IPS DF 6.9 (cell line): ENCODE data around the gene CREBRF.

Experiments
- DNase-seq: peaks from one replicate; pipeline ENCODE4 v3.0.0-alpha.2; 2013; ENCODE audit warnings: low read depth, low spot score
- H3K27ac ChIP-seq: one replicate; pipeline ENCODE4 v1.5.1; 2013; ENCODE audit warnings: low read length, control low read depth
- H3K27me3 ChIP-seq: 2 replicates; pipeline ENCODE4 v1.6.1; 2013; ENCODE audit warnings: mild to moderate bottlenecking, low read length; ENCODE audit not compliant: control insufficient read depth, insufficient read depth
- H3K36me3 ChIP-seq: 2 replicates; pipeline ENCODE4 v1.6.1; 2013; ENCODE audit warnings: low read length; ENCODE audit not compliant: control insufficient read depth, insufficient read depth
- H3K4me1 ChIP-seq: 2 replicates; pipeline ENCODE4 v1.6.1; 2013; ENCODE audit warnings: low read length; ENCODE audit not compliant: control insufficient read depth, insufficient read depth
- H3K4me3 ChIP-seq: 2 replicates; pipeline ENCODE4 v1.5.1; 2013; ENCODE audit warnings: mild to moderate bottlenecking, low read length
- H3K9me3 ChIP-seq: 2 replicates; pipeline ENCODE4 v1.6.1; 2013; ENCODE audit warnings: low read length, inconsistent platforms; ENCODE audit not compliant: control insufficient read depth, insufficient read depth
- WGBS: extraction: QIAGEN DNeasy Blood & Tissue Kit; methylation state at CpG from one replicate; pipeline ENCODE4 v1.1.7; 2013; ENCODE audit warnings: mixed read lengths, missing lambda C conversion rate; ENCODE audit not compliant: insufficient read length, insufficient coverage; 5-methylcytosine and 5-hydroxymethylcytosine counted together

CREBRF gene

GRCh38 chr5:173055983-173056782 lies at the start of gene CREBRF:
Gene CREBRF (plus strand): TSS chr5:173056352. CDS start chr5:173080776, 24,424 bp downstream.
- no peaks in the 10 kb centered on the region for H3K4me1 ChIP-seq
- H3K36me3 ChIP-seq = no peaks in the 10 kb centered on the region
- no peaks in the 10 kb centered on the region for H3K9me3 ChIP-seq
- WGBS = no CpG with 5 or more reads among the region's 74 CpGs
- peak; percentile 67 for DNase-seq
- no peaks in the 10 kb centered on the region for H3K27me3 ChIP-seq
- peak within 1 kb of the TSS; percentile 83 for H3K4me3 ChIP-seq
- H3K27ac ChIP-seq = no peak within 1 kb of the TSS

- no peaks in the 10 kb centered on the region for H3K36me3 ChIP-seq
- DNase-seq = no peak
- no peaks in the 10 kb centered on the region for H3K4me1 ChIP-seq
Measured at GRCh38 chr5:173010021-173010420, 46.1 kb upstream of the CREBRF start.

GRCh38 chr5:173010547-173011464 lies 45.3 kb upstream of the CREBRF start:
- peak; percentile 25 for DNase-seq
- no peaks in the 10 kb centered on the region for H3K27me3 ChIP-seq
- no peak overlapping the region for H3K27ac ChIP-seq

More at GRCh38 chr5:173010021-173010420, 46.1 kb upstream of the CREBRF start:
- no CpG with 5 or more reads among the region's 6 CpGs for WGBS
- H3K27ac ChIP-seq = no peak overlapping the region
- H3K4me3 ChIP-seq = no peak overlapping the region
- no peaks in the 10 kb centered on the region for H3K27me3 ChIP-seq
- no peaks in the 10 kb centered on the region for H3K9me3 ChIP-seq

GRCh38 chr5:173011566-173011965 lies 44.6 kb upstream of the CREBRF start:
- no peaks in the 10 kb centered on the region for H3K27me3 ChIP-seq
- H3K9me3 ChIP-seq = no peaks in the 10 kb centered on the region
- no CpG with 5 or more reads among the region's 4 CpGs for WGBS
- H3K27ac ChIP-seq = no peak overlapping the region
- H3K36me3 ChIP-seq = no peaks in the 10 kb centered on the region
- 0 out of 2 replicates have a peak, but pooled peaks cover 2% of the 10 kb centered on the region for H3K4me1 ChIP-seq
- no peak for DNase-seq
- H3K4me3 ChIP-seq = no peak overlapping the region

More at GRCh38 chr5:173010547-173011464, 45.3 kb upstream of the CREBRF start:
- H3K9me3 ChIP-seq = no peaks in the 10 kb centered on the region
- H3K4me3 ChIP-seq = no peak overlapping the region
- no peaks in the 10 kb centered on the region for H3K4me1 ChIP-seq
- WGBS = no CpG with 5 or more reads among the region's 11 CpGs
- H3K36me3 ChIP-seq = no peaks in the 10 kb centered on the region

GRCh38 chr5:173012882-173013281 lies 43.3 kb upstream of the CREBRF start:
- no peak overlapping the region for H3K27ac ChIP-seq
- no peaks in the 10 kb centered on the region for H3K27me3 ChIP-seq
- no CpG with 5 or more reads among the region's 4 CpGs for WGBS
- no peaks in the 10 kb centered on the region for H3K36me3 ChIP-seq
- DNase-seq = no peak
- no peaks in the 10 kb centered on the region for H3K9me3 ChIP-seq
- 0 out of 2 replicates have a peak, but pooled peaks cover 2% of the 10 kb centered on the region for H3K4me1 ChIP-seq
- no peak overlapping the region for H3K4me3 ChIP-seq

- Histone ChIP-seq H3K36me3 (no peaks in the 10 kb centered on the region), H3K4me3 (no peak overlapping the region), H3K27me3 (no peaks in the 10 kb centered on the region), H3K4me1 (0 out of 2 replicates have a peak, but pooled peaks cover 2% of the 10 kb centered on the region), H3K9me3 (no peaks in the 10 kb centered on the region), H3K27ac (no peak overlapping the region)
- no CpG with 5 or more reads among the region's 4 CpGs for WGBS
- no peak for DNase-seq
Measured at GRCh38 chr5:173014671-173015070, 41.5 kb upstream of the CREBRF start.

- Histone ChIP-seq H3K27me3 (no peaks in the 10 kb centered on the region), H3K4me1 (0 out of 2 replicates have a peak, but pooled peaks cover 2% of the 10 kb centered on the region), H3K27ac (no peak overlapping the region), H3K4me3 (no peak overlapping the region), H3K36me3 (peaks cover 2% of the 10 kb centered on the region; the same call in 1 of the 2 replicates), H3K9me3 (no peaks in the 10 kb centered on the region)
- no CpG with 5 or more reads among the region's 2 CpGs for WGBS
- DNase-seq = no peak
Measured at GRCh38 chr5:173015192-173015591, 41.0 kb upstream of the CREBRF start.

GRCh38 chr5:173015598-173016455 lies 40.3 kb upstream of the CREBRF start:
- peaks cover 3% of the 10 kb centered on the region; the same call in 1 of the 2 replicates for H3K36me3 ChIP-seq
- no peaks in the 10 kb centered on the region for H3K9me3 ChIP-seq
- no peaks in the 10 kb centered on the region for H3K27me3 ChIP-seq
- WGBS = no CpG with 5 or more reads among the region's 13 CpGs
- no peak overlapping the region for H3K27ac ChIP-seq
- no peak for DNase-seq
- 0 out of 2 replicates have a peak, but pooled peaks cover 2% of the 10 kb centered on the region for H3K4me1 ChIP-seq
- H3K4me3 ChIP-seq = no peak overlapping the region

GRCh38 chr5:173016598-173017046 lies 39.5 kb upstream of the CREBRF start:
- Histone ChIP-seq H3K36me3 (peaks cover 3% of the 10 kb centered on the region; the same call in 1 of the 2 replicates), H3K27me3 (no peaks in the 10 kb centered on the region), H3K27ac (no peak overlapping the region), H3K9me3 (no peaks in the 10 kb centered on the region), H3K4me1 (0 out of 2 replicates have a peak, but pooled peaks cover 2% of the 10 kb centered on the region), H3K4me3 (no peak overlapping the region)
- no peak for DNase-seq
- no CpG with 5 or more reads among the region's 4 CpGs for whole genome bisulfite sequencing
